ENCODE data around the gene AUTS2. TPM values are rescaled to one million over a fixed set of nuclear protein-coding genes. Genes with fewer than 3 reads are reported as not detected.

Gene AUTS2
- total and polyA plus RNA-seq, 2 of the 8 experiments (the other 6 are each of a cell fraction or from before 2014, with no cell fraction given): 25.9 to 101 TPM

DNA sequence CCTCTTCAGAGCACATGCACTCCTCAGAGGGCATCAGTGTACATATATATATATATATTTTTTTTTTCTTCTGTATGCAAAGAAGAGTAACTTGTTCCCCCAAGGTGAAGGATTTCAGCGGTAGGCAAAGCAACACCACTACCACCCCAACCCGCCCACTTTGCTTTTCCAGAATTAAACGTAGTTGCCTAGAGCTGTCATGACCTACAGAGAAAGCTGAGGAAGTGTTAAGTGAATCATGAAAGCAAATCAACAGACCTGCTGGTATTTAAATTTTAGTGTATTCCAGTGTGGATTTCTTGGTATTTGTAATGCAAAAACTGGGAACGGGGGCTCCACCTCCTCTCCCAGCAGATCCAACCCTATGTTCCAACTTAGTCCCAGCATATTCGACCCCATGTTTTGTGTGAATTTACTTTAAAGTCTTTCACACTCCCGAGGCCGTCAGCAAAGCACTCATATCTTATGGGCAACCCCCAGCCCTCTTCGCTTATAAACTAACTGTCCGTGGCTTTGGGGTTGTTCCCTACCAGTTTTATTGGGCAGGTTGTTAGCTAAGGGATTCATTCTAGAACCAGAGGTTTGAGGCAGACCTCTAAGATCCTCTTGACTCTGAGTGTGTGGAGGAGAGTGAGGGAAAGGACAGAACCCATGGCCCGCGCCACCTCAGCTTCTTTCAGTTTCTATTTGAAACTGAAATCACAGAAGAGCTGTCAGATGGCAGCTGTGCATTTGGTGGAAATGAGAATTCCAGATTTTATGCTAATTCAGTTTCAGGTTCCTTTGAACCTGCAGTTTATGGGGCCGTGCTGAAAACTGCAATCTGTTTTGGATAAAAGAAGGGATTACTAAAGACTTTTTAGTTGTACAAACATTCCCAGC, 1083.4 kb downstream of the AUTS2 start (continued):
- TF ChIP-seq, protein P1, sequence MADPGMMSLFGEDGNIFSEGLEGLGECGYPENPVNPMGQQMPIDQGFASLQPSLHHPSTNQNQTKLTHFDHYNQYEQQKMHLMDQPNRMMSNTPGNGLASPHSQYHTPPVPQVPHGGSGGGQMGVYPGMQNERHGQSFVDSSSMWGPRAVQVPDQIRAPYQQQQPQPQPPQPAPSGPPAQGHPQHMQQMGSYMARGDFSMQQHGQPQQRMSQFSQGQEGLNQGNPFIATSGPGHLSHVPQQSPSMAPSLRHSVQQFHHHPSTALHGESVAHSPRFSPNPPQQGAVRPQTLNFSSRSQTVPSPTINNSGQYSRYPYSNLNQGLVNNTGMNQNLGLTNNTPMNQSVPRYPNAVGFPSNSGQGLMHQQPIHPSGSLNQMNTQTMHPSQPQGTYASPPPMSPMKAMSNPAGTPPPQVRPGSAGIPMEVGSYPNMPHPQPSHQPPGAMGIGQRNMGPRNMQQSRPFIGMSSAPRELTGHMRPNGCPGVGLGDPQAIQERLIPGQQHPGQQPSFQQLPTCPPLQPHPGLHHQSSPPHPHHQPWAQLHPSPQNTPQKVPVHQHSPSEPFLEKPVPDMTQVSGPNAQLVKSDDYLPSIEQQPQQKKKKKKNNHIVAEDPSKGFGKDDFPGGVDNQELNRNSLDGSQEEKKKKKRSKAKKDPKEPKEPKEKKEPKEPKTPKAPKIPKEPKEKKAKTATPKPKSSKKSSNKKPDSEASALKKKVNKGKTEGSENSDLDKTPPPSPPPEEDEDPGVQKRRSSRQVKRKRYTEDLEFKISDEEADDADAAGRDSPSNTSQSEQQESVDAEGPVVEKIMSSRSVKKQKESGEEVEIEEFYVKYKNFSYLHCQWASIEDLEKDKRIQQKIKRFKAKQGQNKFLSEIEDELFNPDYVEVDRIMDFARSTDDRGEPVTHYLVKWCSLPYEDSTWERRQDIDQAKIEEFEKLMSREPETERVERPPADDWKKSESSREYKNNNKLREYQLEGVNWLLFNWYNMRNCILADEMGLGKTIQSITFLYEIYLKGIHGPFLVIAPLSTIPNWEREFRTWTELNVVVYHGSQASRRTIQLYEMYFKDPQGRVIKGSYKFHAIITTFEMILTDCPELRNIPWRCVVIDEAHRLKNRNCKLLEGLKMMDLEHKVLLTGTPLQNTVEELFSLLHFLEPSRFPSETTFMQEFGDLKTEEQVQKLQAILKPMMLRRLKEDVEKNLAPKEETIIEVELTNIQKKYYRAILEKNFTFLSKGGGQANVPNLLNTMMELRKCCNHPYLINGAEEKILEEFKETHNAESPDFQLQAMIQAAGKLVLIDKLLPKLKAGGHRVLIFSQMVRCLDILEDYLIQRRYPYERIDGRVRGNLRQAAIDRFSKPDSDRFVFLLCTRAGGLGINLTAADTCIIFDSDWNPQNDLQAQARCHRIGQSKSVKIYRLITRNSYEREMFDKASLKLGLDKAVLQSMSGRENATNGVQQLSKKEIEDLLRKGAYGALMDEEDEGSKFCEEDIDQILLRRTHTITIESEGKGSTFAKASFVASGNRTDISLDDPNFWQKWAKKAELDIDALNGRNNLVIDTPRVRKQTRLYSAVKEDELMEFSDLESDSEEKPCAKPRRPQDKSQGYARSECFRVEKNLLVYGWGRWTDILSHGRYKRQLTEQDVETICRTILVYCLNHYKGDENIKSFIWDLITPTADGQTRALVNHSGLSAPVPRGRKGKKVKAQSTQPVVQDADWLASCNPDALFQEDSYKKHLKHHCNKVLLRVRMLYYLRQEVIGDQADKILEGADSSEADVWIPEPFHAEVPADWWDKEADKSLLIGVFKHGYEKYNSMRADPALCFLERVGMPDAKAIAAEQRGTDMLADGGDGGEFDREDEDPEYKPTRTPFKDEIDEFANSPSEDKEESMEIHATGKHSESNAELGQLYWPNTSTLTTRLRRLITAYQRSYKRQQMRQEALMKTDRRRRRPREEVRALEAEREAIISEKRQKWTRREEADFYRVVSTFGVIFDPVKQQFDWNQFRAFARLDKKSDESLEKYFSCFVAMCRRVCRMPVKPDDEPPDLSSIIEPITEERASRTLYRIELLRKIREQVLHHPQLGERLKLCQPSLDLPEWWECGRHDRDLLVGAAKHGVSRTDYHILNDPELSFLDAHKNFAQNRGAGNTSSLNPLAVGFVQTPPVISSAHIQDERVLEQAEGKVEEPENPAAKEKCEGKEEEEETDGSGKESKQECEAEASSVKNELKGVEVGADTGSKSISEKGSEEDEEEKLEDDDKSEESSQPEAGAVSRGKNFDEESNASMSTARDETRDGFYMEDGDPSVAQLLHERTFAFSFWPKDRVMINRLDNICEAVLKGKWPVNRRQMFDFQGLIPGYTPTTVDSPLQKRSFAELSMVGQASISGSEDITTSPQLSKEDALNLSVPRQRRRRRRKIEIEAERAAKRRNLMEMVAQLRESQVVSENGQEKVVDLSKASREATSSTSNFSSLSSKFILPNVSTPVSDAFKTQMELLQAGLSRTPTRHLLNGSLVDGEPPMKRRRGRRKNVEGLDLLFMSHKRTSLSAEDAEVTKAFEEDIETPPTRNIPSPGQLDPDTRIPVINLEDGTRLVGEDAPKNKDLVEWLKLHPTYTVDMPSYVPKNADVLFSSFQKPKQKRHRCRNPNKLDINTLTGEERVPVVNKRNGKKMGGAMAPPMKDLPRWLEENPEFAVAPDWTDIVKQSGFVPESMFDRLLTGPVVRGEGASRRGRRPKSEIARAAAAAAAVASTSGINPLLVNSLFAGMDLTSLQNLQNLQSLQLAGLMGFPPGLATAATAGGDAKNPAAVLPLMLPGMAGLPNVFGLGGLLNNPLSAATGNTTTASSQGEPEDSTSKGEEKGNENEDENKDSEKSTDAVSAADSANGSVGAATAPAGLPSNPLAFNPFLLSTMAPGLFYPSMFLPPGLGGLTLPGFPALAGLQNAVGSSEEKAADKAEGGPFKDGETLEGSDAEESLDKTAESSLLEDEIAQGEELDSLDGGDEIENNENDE (IDR thresholded peaks at IDR 0.05; ENCODE audit: insufficient replicate concordance, low read length): no peak
- TF ChIP-seq CBX8 (IDR thresholded peaks at IDR 0.05; ENCODE audit: borderline replicate concordance, low read depth, low read length) (no peak), CREB1 (IDR thresholded peaks at IDR 0.05) (no peak), KDM4A (IDR thresholded peaks at IDR 0.05; ENCODE audit: low read depth, low read length, severe bottlenecking) (no peak), JUND (IDR thresholded peaks at IDR 0.05; ENCODE audit: low read length) (no peak), ASH2L (IDR thresholded peaks at IDR 0.05; ENCODE audit: low read length) (no peak), RBBP5 (IDR thresholded peaks at IDR 0.05; ENCODE audit: borderline replicate concordance, low read depth, low read length) (no peak), RFX5 (IDR thresholded peaks at IDR 0.05; ENCODE audit: borderline replicate concordance, low read depth, low read length) (no peak), SP4 (IDR thresholded peaks at IDR 0.05; ENCODE audit: low read length) (no peak), TBP (IDR thresholded peaks at IDR 0.05; ENCODE audit: low read depth, low read length) (no peak), KDM1A (IDR thresholded peaks at IDR 0.05; ENCODE audit: borderline replicate concordance, low read length) (no peak)
